Neural cell (in vitro differentiated cells): ENCODE measurements around the gene FGD6.

ENCODE experiments used
- CTCF ChIP-seq: fragments of 450-650 bp; IDR thresholded peaks from 2 replicates; pipeline ENCODE4 v1.5.1; 2014; ENCODE audit warnings: antibody characterized with exemption, mild to moderate bottlenecking, moderate library complexity; ENCODE audit not compliant: poor library complexity, severe bottlenecking
- EP300 ChIP-seq: fragments of 450-650 bp; conservative IDR thresholded peaks from 2 replicates; pipeline ENCODE4 v1.6.1; 2014; ENCODE audit warnings: antibody characterized with exemption, mild to moderate bottlenecking, moderate library complexity; ENCODE audit not compliant: poor library complexity, severe bottlenecking
- POLR2AphosphoS5 ChIP-seq: IDR thresholded peaks from 2 replicates; pipeline ENCODE4 v1.6.1; 2012
- REST ChIP-seq: IDR thresholded peaks from 2 replicates; pipeline ENCODE4 v1.6.1; 2012; ENCODE audit warnings: borderline replicate concordance

- TF ChIP-seq CTCF = no peak
- no peak for TF ChIP-seq REST
- no peak for TF ChIP-seq EP300
- TF ChIP-seq POLR2AphosphoS5 = no peak
These were observed 131.7 kb downstream of the FGD6 start for GRCh38 chr12:95085612-95086011.
